Measurements from ENCODE around the gene GDF3.
"Not testable (repeated sequence)": the region's sequence is repeated elsewhere in the genome, so short reads cannot be mapped to it uniquely, and the experiment has no call there.

- not testable (repeated sequence) for TF ChIP-seq CTCF (IDR thresholded peaks at IDR 0.05; ENCODE audit: low read depth, low read length, poor library complexity, severe bottlenecking); EZH2phosphoT487 (IDR thresholded peaks at IDR 0.05; ENCODE audit: borderline replicate concordance, low read length)
Measured at GRCh38 chr12:7675455-7675854, 20.1 kb downstream of the GDF3 start.

All from DOHH2 (cell line).